Measurements from ENCODE around the gene CCIN. TPM values are rescaled to one million over a fixed set of nuclear protein-coding genes. Genes with fewer than 3 reads are reported as not detected.
A peak's percentile ranks its signal among the peaks of the same experiment; 100 is the strongest.

The CCIN gene
- total RNA-seq, 1 donor from 2014 or later = not detected

- Histone ChIP-seq H3K9me3 (ENCODE audit: low read depth) (no peaks in the 10 kb centered on the region), H3K4me3 (no peak overlapping the region), H3K36me3 (no peaks in the 10 kb centered on the region), H3K9ac (no peak overlapping the region), H4K20me1 (ENCODE audit: low read depth) (no peaks in the 10 kb centered on the region), H3K4me1 (peaks cover 20% of the 10 kb centered on the region), H3K79me2 (ENCODE audit: low read depth) (no peaks in the 10 kb centered on the region), H3K27ac (no peak overlapping the region), H3K27me3 (no peaks in the 10 kb centered on the region), H3K4me2 (no peak overlapping the region), H2AFZ (replicated peaks) (no peak overlapping the region), H3F3A (ENCODE audit: low read depth) (peaks cover 30% of the 10 kb centered on the region)
- TF ChIP-seq CTCF (IDR thresholded peaks at IDR 0.05) (no peak), EZH2phosphoT487 (IDR thresholded peaks at IDR 0.05) (no peak), EZH2 (IDR thresholded peaks at IDR 0.05) (no peak)
- Mint-ChIP-seq H3K4me1 (peaks cover 35% of the 10 kb centered on the region), H3K27me3 (ENCODE audit: insufficient read depth, low read depth) (peaks cover 17% of the 10 kb centered on the region), H3K36me3 (peaks cover 3% of the 10 kb centered on the region), H3K4me3 (no peak overlapping the region), H3K9me3 (no peaks in the 10 kb centered on the region), H3K27ac (no peak overlapping the region)
- no peak for DNase-seq (ENCODE audit: low spot score)
These were observed 4.8 kb upstream of the CCIN start for GRCh38 chr9:36164372-36164771.

DNA sequence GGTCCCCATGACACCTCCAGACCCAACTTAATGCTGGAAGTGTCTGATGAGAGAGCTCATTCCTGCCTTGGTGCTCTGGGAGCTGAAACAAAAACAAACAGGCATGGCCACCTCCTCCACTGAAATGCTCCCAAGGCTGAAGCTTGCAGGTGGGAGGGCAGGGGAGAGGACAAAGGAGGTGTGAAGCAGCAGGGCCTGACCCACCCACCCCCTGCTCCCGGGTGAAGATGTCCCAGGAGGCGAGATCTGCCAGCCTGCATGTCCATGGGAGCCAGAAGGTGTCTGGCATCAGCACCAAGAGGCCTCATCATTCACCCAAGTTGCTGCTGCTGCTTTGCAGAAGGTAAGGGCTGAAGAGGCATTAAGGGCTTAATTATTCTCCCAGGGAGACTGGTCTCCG is 4.2 kb upstream of the CCIN start:
- H3K36me3 Mint-ChIP-seq = peaks cover 3% of the 10 kb centered on the region
- Histone ChIP-seq H3K4me1 (peaks cover 20% of the 10 kb centered on the region), H3F3A (ENCODE audit: low read depth) (peaks cover 30% of the 10 kb centered on the region), H3K4me2 (no peak overlapping the region), H2AFZ (replicated peaks) (no peak overlapping the region), H3K9me3 (ENCODE audit: low read depth) (no peaks in the 10 kb centered on the region), H4K20me1 (ENCODE audit: low read depth) (no peaks in the 10 kb centered on the region), H3K79me2 (ENCODE audit: low read depth) (no peaks in the 10 kb centered on the region), H3K9ac (no peak overlapping the region), H3K4me3 (no peak overlapping the region), H3K27ac (no peak overlapping the region), H3K36me3 (no peaks in the 10 kb centered on the region), H3K27me3 (no peaks in the 10 kb centered on the region)
- peaks cover 35% of the 10 kb centered on the region for H3K4me1 Mint-ChIP-seq
- no peak overlapping the region for H3K4me3 Mint-ChIP-seq
- H3K27ac Mint-ChIP-seq = peak overlapping the region; percentile 17
- no peaks in the 10 kb centered on the region for H3K9me3 Mint-ChIP-seq
- peaks cover 17% of the 10 kb centered on the region for H3K27me3 Mint-ChIP-seq (ENCODE audit: insufficient read depth, low read depth)
- TF ChIP-seq EZH2 (IDR thresholded peaks at IDR 0.05) (no peak), EZH2phosphoT487 (IDR thresholded peaks at IDR 0.05) (no peak), CTCF (IDR thresholded peaks at IDR 0.05) (no peak)
- no peak for DNase-seq (ENCODE audit: low spot score)

- H3K4me3 Mint-ChIP-seq = no peak overlapping the region
- Histone ChIP-seq H3K79me2 (ENCODE audit: low read depth) (no peaks in the 10 kb centered on the region), H2AFZ (replicated peaks) (no peak overlapping the region), H3K9ac (no peak overlapping the region), H3K27ac (no peak overlapping the region), H3K4me3 (no peak overlapping the region), H3K27me3 (no peaks in the 10 kb centered on the region), H3K4me1 (peaks cover 20% of the 10 kb centered on the region), H3F3A (ENCODE audit: low read depth) (peaks cover 30% of the 10 kb centered on the region), H3K36me3 (no peaks in the 10 kb centered on the region), H4K20me1 (ENCODE audit: low read depth) (no peaks in the 10 kb centered on the region), H3K9me3 (ENCODE audit: low read depth) (no peaks in the 10 kb centered on the region), H3K4me2 (no peak overlapping the region)
- peaks cover 3% of the 10 kb centered on the region for H3K36me3 Mint-ChIP-seq
- H3K27ac Mint-ChIP-seq = no peak overlapping the region
- peaks cover 21% of the 10 kb centered on the region for H3K27me3 Mint-ChIP-seq (ENCODE audit: insufficient read depth, low read depth)
- H3K9me3 Mint-ChIP-seq = no peaks in the 10 kb centered on the region
- peaks cover 32% of the 10 kb centered on the region for H3K4me1 Mint-ChIP-seq
- TF ChIP-seq CTCF (IDR thresholded peaks at IDR 0.05) = no peak
- no peak for TF ChIP-seq EZH2 (IDR thresholded peaks at IDR 0.05)
- no peak for TF ChIP-seq EZH2phosphoT487 (IDR thresholded peaks at IDR 0.05)
- DNase-seq (ENCODE audit: low spot score) = no peak
These were observed 3.4 kb upstream of the CCIN start for GRCh38 chr9:36165826-36166167.

All from neural progenitor cell (in vitro differentiated cells).